OCI-LY1 (cell line): ENCODE data around the gene CDHR1.

Experiments used
- H2AFZ ChIP-seq: fragments of 200-600 bp; sonication (generic), shearing (Covaris generic); 2 replicates; pipeline ENCODE4 v1.6.0; 2014; ENCODE audit warnings: antibody characterized with exemption, mild to moderate bottlenecking, low read length
- H3F3A ChIP-seq: fragments of 200-600 bp; sonication (generic), shearing (Covaris generic); 2 replicates; pipeline ENCODE4 v1.6.0; 2014; ENCODE audit warnings: mild to moderate bottlenecking, antibody characterized with exemption, low read length, moderate library complexity; ENCODE audit not compliant: insufficient read depth
- H3K27ac ChIP-seq: fragments of 200-600 bp; sonication (generic); 2 replicates; pipeline ENCODE4 v1.5.1; 2014; ENCODE audit warnings: low read length, mixed run types, mild to moderate bottlenecking, low read depth; ENCODE audit not compliant: poor library complexity, severe bottlenecking
- H3K27me3 ChIP-seq: fragments of 200-600 bp; sonication (generic); 2 replicates; pipeline ENCODE4 v1.6.0; 2014; ENCODE audit warnings: antibody characterized with exemption, mild to moderate bottlenecking, low read length, moderate library complexity; ENCODE audit not compliant: insufficient read depth
- H3K36me3 ChIP-seq: fragments of 200-600 bp; sonication (generic); 2 replicates; pipeline ENCODE4 v1.6.1; 2014; ENCODE audit warnings: mild to moderate bottlenecking, antibody characterized with exemption, low read length, moderate library complexity, mixed read lengths; ENCODE audit not compliant: insufficient read depth
- H3K4me1 ChIP-seq: fragments of 200-600 bp; sonication (generic); 2 replicates; pipeline ENCODE4 v1.5.1; 2014; ENCODE audit warnings: mild to moderate bottlenecking, low read length, moderate library complexity; ENCODE audit not compliant: insufficient read depth, severe bottlenecking
- H3K4me2 ChIP-seq: fragments of 200-600 bp; sonication (generic), shearing (Covaris generic); 2 replicates; pipeline ENCODE4 v1.6.1; 2014; ENCODE audit warnings: low read length
- H3K4me3 ChIP-seq: fragments of 200-600 bp; sonication (generic); 2 replicates; pipeline ENCODE4 v1.5.1; 2014; ENCODE audit warnings: low read length, low read depth, mild to moderate bottlenecking, mixed read lengths; ENCODE audit not compliant: poor library complexity, severe bottlenecking
- H3K79me2 ChIP-seq: fragments of 200-600 bp; shearing (Covaris generic); 2 replicates; pipeline ENCODE4 v1.6.1; 2016; ENCODE audit warnings: mixed run types, low read length, mixed read lengths; ENCODE audit not compliant: insufficient read depth
- H3K9ac ChIP-seq: fragments of 200-600 bp; sonication (generic), shearing (Covaris generic); 2 replicates; pipeline ENCODE4 v1.6.1; 2014; ENCODE audit warnings: mild to moderate bottlenecking, low read length, mixed read lengths
- H3K9me2 ChIP-seq: fragments of 200-600 bp; sonication (generic), shearing (Covaris generic); 2 replicates; pipeline ENCODE4 v1.6.1; 2014; ENCODE audit warnings: low read depth, mild to moderate bottlenecking, low read length, mixed read lengths
- H3K9me3 ChIP-seq: fragments of 200-600 bp; shearing (Covaris generic); 2 replicates; pipeline ENCODE4 v1.6.1; 2014; ENCODE audit warnings: low read length, mixed read lengths
- H4K20me1 ChIP-seq: fragments of 200-600 bp; sonication (generic), shearing (Covaris generic); 2 replicates; pipeline ENCODE4 v1.6.0; 2016; ENCODE audit warnings: mild to moderate bottlenecking, low read length; ENCODE audit not compliant: insufficient read depth
- CTCF ChIP-seq: fragments of 200-600 bp; sonication (generic), shearing (Covaris generic); IDR thresholded peaks from 2 replicates; pipeline ENCODE4 v1.5.1; 2017; ENCODE audit warnings: mild to moderate bottlenecking, antibody characterized with exemption, low read length, moderate library complexity, mixed read lengths
- EZH2 ChIP-seq: fragments of 200-600 bp; sonication (generic), shearing (Covaris generic); IDR thresholded peaks from 2 replicates; pipeline ENCODE4 v1.8.0; 2017; ENCODE audit warnings: borderline replicate concordance, mixed run types, mild to moderate bottlenecking, antibody characterized with exemption, low read length, moderate library complexity, mixed read lengths

CDHR1 gene

GRCh38 chr10:84204610-84205009 lies 10.3 kb downstream of the CDHR1 start:
- H3K4me1 ChIP-seq: no peaks in the 10 kb centered on the region
- no peak overlapping the region for H3K9ac ChIP-seq
- H3K9me3 ChIP-seq: no peaks in the 10 kb centered on the region
- no peak overlapping the region for H3K4me2 ChIP-seq
- no peaks in the 10 kb centered on the region for H4K20me1 ChIP-seq
- no peaks in the 10 kb centered on the region for H3F3A ChIP-seq
- H3K9me2 ChIP-seq: no peaks in the 10 kb centered on the region
- H3K27ac ChIP-seq: no peak overlapping the region
- no peaks in the 10 kb centered on the region for H3K27me3 ChIP-seq
- no peak overlapping the region for H3K4me3 ChIP-seq
- H3K36me3 ChIP-seq: no peaks in the 10 kb centered on the region
- no peaks in the 10 kb centered on the region for H3K79me2 ChIP-seq
- H2AFZ ChIP-seq: no peak overlapping the region
- TF ChIP-seq CTCF (no peak), EZH2 (no peak)

- Histone ChIP-seq H3K36me3 (no peaks in the 10 kb centered on the region), H3K79me2 (no peaks in the 10 kb centered on the region), H3K4me3 (no peak overlapping the region), H3K27me3 (no peaks in the 10 kb centered on the region), H3K27ac (no peak overlapping the region), H3K9ac (no peak overlapping the region), H3K4me2 (no peak overlapping the region), H2AFZ (no peak overlapping the region), H3K4me1 (no peaks in the 10 kb centered on the region), H3K9me3 (no peaks in the 10 kb centered on the region), H3F3A (no peaks in the 10 kb centered on the region), H3K9me2 (no peaks in the 10 kb centered on the region), H4K20me1 (no peaks in the 10 kb centered on the region)
- TF ChIP-seq CTCF: peak; percentile 93
- no peak for TF ChIP-seq EZH2
Observed at GRCh38 chr10:84205049-84205852, 10.9 kb downstream of the CDHR1 start.

GRCh38 chr10:84205853-84206525 lies 11.7 kb downstream of the CDHR1 start:
- Histone ChIP-seq H3K4me2 (no peak overlapping the region), H3K4me1 (no peaks in the 10 kb centered on the region), H3K9me3 (no peaks in the 10 kb centered on the region), H3K9me2 (no peaks in the 10 kb centered on the region), H4K20me1 (no peaks in the 10 kb centered on the region), H3K27ac (no peak overlapping the region), H3K4me3 (no peak overlapping the region), H3K27me3 (no peaks in the 10 kb centered on the region), H3F3A (no peaks in the 10 kb centered on the region), H3K9ac (no peak overlapping the region), H3K36me3 (no peaks in the 10 kb centered on the region), H2AFZ (no peak overlapping the region), H3K79me2 (no peaks in the 10 kb centered on the region)
- TF ChIP-seq EZH2: no peak
- no peak for TF ChIP-seq CTCF
